Measurements from ENCODE around the gene MAIP1. TPM values are rescaled to one million over a fixed set of nuclear protein-coding genes. Genes with fewer than 3 reads are reported as not detected.
A peak's percentile ranks its signal among the peaks of the same experiment; 100 is the strongest.

The MAIP1 gene
- polyA plus RNA-seq, 2 of the 4 experiments (the other 2 are of a cell fraction) = 36.9 to 50.9 TPM

- TF ChIP-seq EP300 (IDR thresholded peaks at IDR 0.05) (no peak), ZFP36 (IDR thresholded peaks at IDR 0.05; ENCODE audit: borderline replicate concordance, partially characterized antibody) (peak; percentile 92), FOSL2 (IDR thresholded peaks at IDR 0.05) (no peak), FOSL2 (CRISPR knock-in tag; IDR thresholded peaks at IDR 0.05) (no peak)
- CTCF ChIA-PET = no interaction called here
- peaks cover 13% of the 10 kb centered on the region for H3K9me3 ChIP-seq
- no peak for FAIRE-seq
- H3K27ac ChIP-seq = no peak overlapping the region
- no peak for DNase-seq (ENCODE audit: low read depth in 1 of 2, low spot score in 1 of 2)
- no peak overlapping the region for H3K4me3 ChIP-seq
- peaks cover 7% of the 10 kb centered on the region; the same call in 2 of the 3 replicates for H3K4me1 ChIP-seq
- no peak for ATAC-seq
- H3K4me2 ChIP-seq = no peak overlapping the region
- POLR2A ChIA-PET = no interaction called here
- WGBS (ENCODE audit: missing lambda C conversion rate) = 76% methylated on average over 4 of the region's 4 CpGs
Measured at GRCh38 chr2:199916980-199917379, 38.4 kb upstream of the MAIP1 start.

- H3K27ac ChIP-seq = peak overlapping the region in 1 of 2 experiments; percentile 56; a peak in 3 of 6 replicates
- POLR2A ChIA-PET = no interaction called here
- H3K4me3 ChIP-seq = no peak overlapping the region
- WGBS (ENCODE audit: missing lambda C conversion rate) = 57% methylated on average over 5 of the region's 5 CpGs
- DNase-seq (ENCODE audit: low read depth in 1 of 2, low spot score in 1 of 2) = peak in 1 of 2 experiments; percentile 35
- no peaks in the 10 kb centered on the region for H3K9me3 ChIP-seq
- H3K4me1 ChIP-seq = peaks cover 19% of the 10 kb centered on the region; the same call in 2 of the 3 replicates
- TF ChIP-seq TFCP2L1 (CRISPR knock-in tag; IDR thresholded peaks at IDR 0.05) = no peak
- TF ChIP-seq FOSL2 (IDR thresholded peaks at IDR 0.05) = no peak
- no peak for TF ChIP-seq FOSL2 (CRISPR knock-in tag; IDR thresholded peaks at IDR 0.05)
- no peak for TF ChIP-seq ZNF302 (CRISPR knock-in tag; IDR thresholded peaks at IDR 0.05)
- no peak for TF ChIP-seq POLR2A (IDR thresholded peaks at IDR 0.05; ENCODE audit: low read length)
- no peak for TF ChIP-seq HES2 (IDR thresholded peaks at IDR 0.05)
- no peak for TF ChIP-seq CTCF (IDR thresholded peaks at IDR 0.05)
- TF ChIP-seq BHLHE40 (IDR thresholded peaks at IDR 0.05; ENCODE audit: low read depth, low read length) = no peak
- TF ChIP-seq JUNB (IDR thresholded peaks at IDR 0.05) = no peak
- TF ChIP-seq ZC3H11A (IDR thresholded peaks at IDR 0.05) = no peak
- TF ChIP-seq HOXA7 (CRISPR knock-in tag; IDR thresholded peaks at IDR 0.05) = no peak
- TF ChIP-seq HOXB5 (CRISPR knock-in tag; IDR thresholded peaks at IDR 0.05) = no peak
- TF ChIP-seq ESRRA (IDR thresholded peaks at IDR 0.05; ENCODE audit: borderline replicate concordance, low read length) = no peak
- TF ChIP-seq RAD21 (conservative IDR thresholded peaks at IDR 0.05 in 1 of 2, IDR thresholded peaks at IDR 0.05 in 1 of 2) = no peak
- no peak for FAIRE-seq
- H3K4me2 ChIP-seq = peak overlapping the region; percentile 50
- CTCF ChIA-PET = interaction anchor here (1.1 to 1.4 kb wide), 2 partner anchors 18 to 70 kb away, joined by 3 to 6 read pairs; no protein-coding TSS in a partner anchor
- peak; percentile 64 to 88; a peak in 5 of 6 replicates for ATAC-seq
Measured at GRCh38 chr2:199922856-199923255, 32.5 kb upstream of the MAIP1 start.

- TF ChIP-seq MAX (IDR thresholded peaks at IDR 0.05) = no peak
- no peak for TF ChIP-seq FOSL2 (IDR thresholded peaks at IDR 0.05)
- peak; percentile 37; the same call in 1 of the 2 replicates for TF ChIP-seq FOSL2 (CRISPR knock-in tag; IDR thresholded peaks at IDR 0.05)
- no peak for TF ChIP-seq ZSCAN20 (CRISPR knock-in tag; IDR thresholded peaks at IDR 0.05)
- Histone ChIP-seq H3K4me3 (no peak overlapping the region), H3K4me1 (peaks cover 19% of the 10 kb centered on the region; the same call in 2 of the 3 replicates), H3K9me3 (no peaks in the 10 kb centered on the region), H3K27ac (no peak overlapping the region), H3K4me2 (no peak overlapping the region)
- FAIRE-seq (no peak), DNase-seq (ENCODE audit: low read depth in 1 of 2, low spot score in 1 of 2) (no peak), ATAC-seq (no peak; a peak in 1 of 6 replicates)
- 52% methylated on average over 2 of the region's 2 CpGs for WGBS (ENCODE audit: missing lambda C conversion rate)
- POLR2A ChIA-PET = no interaction called here
- CTCF ChIA-PET = interaction anchor here (1.4 kb wide), 1 partner anchor 17 kb away, joined by 6 read pairs; no protein-coding TSS in a partner anchor
Measured at GRCh38 chr2:199923924-199924323, 31.5 kb upstream of the MAIP1 start.

GRCh38 chr2:199926806-199927205 is 28.6 kb upstream of the MAIP1 start:
- CTCF ChIA-PET = interaction anchor here (1.3 kb wide), 1 partner anchor 222 kb away, joined by 3 read pairs; no protein-coding TSS in a partner anchor
- FAIRE-seq = no peak
- H3K4me1 ChIP-seq = peaks cover 19% of the 10 kb centered on the region; the same call in 2 of the 3 replicates
- POLR2A ChIA-PET = interaction anchor here (0.7 to 1.0 kb wide), 2 partner anchors 15 to 190 kb away, joined by 3 to 6 read pairs; no protein-coding TSS in a partner anchor
- 77% methylated on average over 1 of the region's 1 CpG for WGBS (ENCODE audit: missing lambda C conversion rate)
- no peak overlapping the region for H3K27ac ChIP-seq
- no peak for DNase-seq (ENCODE audit: low read depth in 1 of 2, low spot score in 1 of 2)
- no peak for ATAC-seq
- no peak overlapping the region for H3K4me2 ChIP-seq
- H3K4me3 ChIP-seq = no peak overlapping the region
- no peaks in the 10 kb centered on the region for H3K9me3 ChIP-seq
- TF ChIP-seq HOXB5 (CRISPR knock-in tag; IDR thresholded peaks at IDR 0.05) (no peak), FOSB (CRISPR knock-in tag; IDR thresholded peaks at IDR 0.05) (no peak), REST (IDR thresholded peaks at IDR 0.05) (no peak), POLR2AphosphoS2 (conservative IDR thresholded peaks at IDR 0.05; ENCODE audit: low read length) (no peak), RARB (CRISPR knock-in tag; IDR thresholded peaks at IDR 0.05) (no peak), ZC3H11A (IDR thresholded peaks at IDR 0.05) (no peak), ZNF302 (CRISPR knock-in tag; IDR thresholded peaks at IDR 0.05) (no peak), TP53 (CRISPR knock-in tag; IDR thresholded peaks at IDR 0.05) (no peak), ESRRA (IDR thresholded peaks at IDR 0.05; ENCODE audit: borderline replicate concordance, low read length) (no peak), JUN (IDR thresholded peaks at IDR 0.05) (no peak), ZFP36 (IDR thresholded peaks at IDR 0.05; ENCODE audit: borderline replicate concordance, partially characterized antibody) (no peak), HES2 (IDR thresholded peaks at IDR 0.05) (no peak), RNF2 (IDR thresholded peaks at IDR 0.05; ENCODE audit: borderline replicate concordance, low read depth) (no peak)

Data from A549 (cell line).